ENCODE data around the gene SH2B3.
"Not testable (repeated sequence)": the region's sequence is repeated elsewhere in the genome, so short reads cannot be mapped to it uniquely, and the experiment has no call there.

SH2B3 gene

DNA sequence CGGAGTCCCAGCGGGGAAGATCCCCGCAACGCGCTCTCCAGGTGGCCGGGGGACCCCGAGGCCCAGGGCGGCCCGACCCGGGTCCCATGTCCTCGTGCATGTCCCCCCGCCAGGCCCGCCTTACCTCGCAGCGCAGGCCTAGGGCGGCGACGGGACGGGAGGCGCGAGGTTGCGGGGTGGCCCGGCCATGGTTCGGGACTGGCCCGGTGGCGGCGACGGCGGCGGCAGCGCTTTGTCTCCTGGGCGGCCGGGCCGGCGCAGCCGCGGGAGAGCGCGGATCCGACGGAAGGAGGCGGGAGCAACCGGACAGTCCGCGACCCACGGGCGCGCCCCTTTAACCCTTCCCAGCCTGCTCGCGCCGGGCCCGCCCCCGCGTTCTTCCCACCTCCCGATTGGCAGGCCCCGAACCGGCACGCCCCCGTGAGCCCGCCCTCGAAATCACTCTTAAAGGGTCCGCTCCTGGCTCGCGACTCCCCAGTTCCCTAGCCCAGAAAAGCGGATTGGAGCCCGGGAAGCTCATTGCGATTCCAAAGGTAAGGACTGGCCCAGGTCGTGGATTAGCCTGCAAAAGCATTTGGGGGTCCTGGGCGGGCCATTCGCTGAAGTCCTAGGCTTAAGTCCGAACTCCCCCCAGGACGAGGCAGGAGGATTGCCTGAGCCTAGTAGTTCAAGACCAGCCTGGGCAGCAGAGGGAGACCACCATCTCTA is 36.8 kb upstream of the SH2B3 start, which contains the start of gene PHETA1:
Gene PHETA1, minus strand, starts transcription at position 308 of the 708 bp plus-strand sequence. CDS start 5,668 bp downstream, outside the sequence.
- TF ChIP-seq, protein P1, sequence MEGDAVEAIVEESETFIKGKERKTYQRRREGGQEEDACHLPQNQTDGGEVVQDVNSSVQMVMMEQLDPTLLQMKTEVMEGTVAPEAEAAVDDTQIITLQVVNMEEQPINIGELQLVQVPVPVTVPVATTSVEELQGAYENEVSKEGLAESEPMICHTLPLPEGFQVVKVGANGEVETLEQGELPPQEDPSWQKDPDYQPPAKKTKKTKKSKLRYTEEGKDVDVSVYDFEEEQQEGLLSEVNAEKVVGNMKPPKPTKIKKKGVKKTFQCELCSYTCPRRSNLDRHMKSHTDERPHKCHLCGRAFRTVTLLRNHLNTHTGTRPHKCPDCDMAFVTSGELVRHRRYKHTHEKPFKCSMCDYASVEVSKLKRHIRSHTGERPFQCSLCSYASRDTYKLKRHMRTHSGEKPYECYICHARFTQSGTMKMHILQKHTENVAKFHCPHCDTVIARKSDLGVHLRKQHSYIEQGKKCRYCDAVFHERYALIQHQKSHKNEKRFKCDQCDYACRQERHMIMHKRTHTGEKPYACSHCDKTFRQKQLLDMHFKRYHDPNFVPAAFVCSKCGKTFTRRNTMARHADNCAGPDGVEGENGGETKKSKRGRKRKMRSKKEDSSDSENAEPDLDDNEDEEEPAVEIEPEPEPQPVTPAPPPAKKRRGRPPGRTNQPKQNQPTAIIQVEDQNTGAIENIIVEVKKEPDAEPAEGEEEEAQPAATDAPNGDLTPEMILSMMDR (IDR thresholded peaks at IDR 0.05; ENCODE audit: low read depth, low read length) = no peak
- peak within 1 kb of the TSS; percentile 74 for H3K4me3 ChIP-seq (ENCODE audit: low read depth, low read length)

DNA sequence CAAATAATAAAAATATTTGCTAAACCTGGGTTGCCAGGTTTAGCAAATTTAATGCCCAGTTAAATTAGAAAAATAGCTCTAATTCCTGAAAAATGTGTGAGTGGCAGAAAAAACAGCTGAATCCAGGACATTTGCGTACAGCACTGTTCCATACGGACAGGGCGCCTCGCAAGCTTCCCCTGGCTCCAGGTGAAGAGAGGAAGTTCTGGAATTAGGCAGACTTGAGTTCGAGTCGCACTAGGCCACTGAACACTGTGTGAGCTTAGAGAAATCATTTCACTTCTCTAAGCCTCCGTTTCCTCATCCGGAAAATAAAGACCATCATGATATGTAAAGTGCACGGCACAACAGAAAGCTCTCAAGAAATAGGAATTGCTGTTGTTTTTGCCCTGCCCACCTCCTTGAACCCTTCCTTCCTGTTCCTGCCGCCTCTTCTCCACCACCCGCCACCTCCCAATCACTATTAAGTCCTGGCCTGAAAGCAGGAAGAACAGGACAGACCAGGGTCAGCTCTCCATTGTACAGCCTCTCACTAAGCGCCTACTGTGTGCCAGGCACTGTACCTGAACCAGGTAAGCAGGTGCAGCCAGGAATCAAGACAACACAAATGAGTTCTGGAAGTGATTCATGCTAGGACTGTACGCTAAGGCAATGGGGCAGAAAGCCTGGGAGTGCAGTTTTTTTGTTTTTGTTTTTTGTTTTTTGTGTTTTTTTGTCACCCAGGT is 36.1 kb upstream of the SH2B3 start:
- TF ChIP-seq, protein P1 (IDR thresholded peaks at IDR 0.05; ENCODE audit: low read depth, low read length) = no peak
- peak overlapping the region; percentile 74 for H3K4me3 ChIP-seq (ENCODE audit: low read depth, low read length)

DNA sequence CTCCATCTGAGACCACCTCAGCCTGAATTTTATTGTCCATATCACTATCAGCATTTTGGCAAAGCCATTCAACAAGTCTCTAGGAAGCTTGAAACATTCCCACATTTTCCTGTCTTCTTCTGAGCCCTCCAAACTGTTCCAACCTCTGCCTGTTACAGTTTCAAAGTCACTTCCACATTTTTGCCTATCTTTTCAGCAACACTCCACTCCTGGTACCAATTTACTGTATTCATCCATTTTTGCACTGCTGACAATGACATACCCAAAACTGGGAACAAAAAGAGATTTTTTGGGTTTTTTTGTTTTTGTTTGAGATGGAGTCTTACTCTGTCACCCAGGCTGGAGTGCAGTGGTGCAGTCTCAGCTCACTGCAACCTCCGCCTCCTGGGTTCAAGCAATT is 32.5 kb upstream of the SH2B3 start:
- not testable (repeated sequence) for H3K4me3 ChIP-seq (ENCODE audit: low read depth, low read length)

DNA sequence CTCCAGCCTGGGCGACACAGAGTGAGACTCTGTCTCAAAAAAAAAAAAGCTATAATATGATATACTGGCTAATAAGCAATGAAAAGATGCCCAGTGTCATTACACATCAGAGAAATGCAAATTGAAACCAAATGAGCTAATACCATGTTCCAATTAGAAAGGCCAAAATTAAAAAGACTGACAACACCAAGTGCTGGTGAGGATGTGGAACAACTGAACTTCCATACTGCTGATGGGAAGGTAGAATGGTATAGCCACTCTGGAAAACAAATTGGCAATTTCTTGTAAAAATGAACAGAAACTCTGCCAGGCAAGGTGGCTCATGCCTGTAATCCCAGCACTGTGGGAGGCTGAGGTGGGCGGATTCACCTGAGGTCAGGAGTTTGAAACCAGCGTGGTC is 28.3 kb upstream of the SH2B3 start:
- TF ChIP-seq, protein P1 (IDR thresholded peaks at IDR 0.05; ENCODE audit: low read depth, low read length) = no peak
- H3K4me3 ChIP-seq (ENCODE audit: low read depth, low read length) = no peak overlapping the region

DNA sequence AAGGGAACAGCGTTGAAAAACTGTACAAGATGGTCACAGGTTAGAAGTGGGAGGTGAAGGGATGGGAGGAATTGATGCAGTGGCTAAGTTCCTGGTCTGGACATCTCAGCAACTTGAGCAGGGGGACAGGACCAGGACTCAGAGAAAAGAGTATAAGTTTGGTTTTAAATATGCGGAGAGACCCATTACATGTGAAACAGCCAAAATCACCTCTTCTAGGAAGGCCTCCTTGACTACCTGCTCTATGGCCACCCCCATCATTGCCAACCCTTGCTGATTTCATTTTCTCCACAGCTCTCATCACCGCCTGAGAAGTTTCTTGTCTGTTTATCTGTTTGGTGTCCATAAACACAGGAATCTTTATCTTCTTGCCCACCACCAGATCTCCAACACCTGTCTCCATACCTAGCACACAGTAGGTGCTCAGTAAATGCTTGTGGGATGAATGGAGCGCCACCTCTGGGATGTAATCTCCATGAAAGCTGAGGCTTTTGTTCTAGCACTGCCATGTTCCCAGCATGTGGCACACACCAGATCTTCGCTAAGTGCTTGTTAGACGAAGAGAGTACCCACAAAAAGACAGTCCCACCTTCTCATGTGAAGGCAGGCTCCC is 25.7 kb upstream of the SH2B3 start:
- TF ChIP-seq, protein P1 (IDR thresholded peaks at IDR 0.05; ENCODE audit: low read depth, low read length) = no peak
- H3K4me3 ChIP-seq (ENCODE audit: low read depth, low read length) = no peak overlapping the region

DNA sequence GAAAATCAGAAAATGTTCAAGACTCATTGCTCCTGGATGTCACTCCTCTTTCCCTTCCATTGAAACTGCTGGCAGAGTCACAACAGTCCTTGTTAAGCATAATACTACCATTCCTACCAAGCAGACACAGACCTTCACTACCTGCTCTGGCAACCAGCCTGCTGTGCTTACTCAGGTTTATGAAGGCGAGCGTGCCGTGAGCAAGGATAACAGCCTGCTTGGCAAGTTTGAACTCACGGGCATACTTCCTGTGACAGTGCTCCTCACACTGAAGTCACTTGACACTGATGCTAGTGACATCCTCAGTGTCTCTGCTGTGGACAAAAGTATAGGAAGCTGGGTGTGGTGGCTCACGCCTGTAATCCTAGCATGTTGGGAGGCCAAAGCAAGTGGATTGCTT is 21.1 kb upstream of the SH2B3 start:
- TF ChIP-seq, protein P1 (IDR thresholded peaks at IDR 0.05; ENCODE audit: low read depth, low read length) = no peak
- no peak overlapping the region for H3K4me3 ChIP-seq (ENCODE audit: low read depth, low read length)

DNA sequence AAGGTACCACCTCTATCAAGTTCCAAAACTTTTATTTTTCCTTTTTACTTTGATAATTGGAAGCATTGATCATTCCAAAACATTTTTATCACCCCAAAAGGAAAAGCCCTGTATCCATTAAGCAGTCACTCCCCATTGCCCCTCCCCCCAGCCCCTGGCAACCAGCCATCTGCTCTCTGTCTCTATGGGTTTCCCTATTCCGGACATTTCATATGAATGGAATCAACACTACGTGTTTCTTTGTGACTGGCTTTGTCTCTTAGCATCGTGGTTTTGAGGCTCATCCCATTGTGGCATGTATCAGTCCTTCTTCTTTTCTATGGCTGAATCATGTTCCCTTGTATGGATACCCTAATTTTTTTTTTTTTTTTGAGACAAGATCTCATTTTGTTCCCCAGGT is 18.8 kb upstream of the SH2B3 start:
- TF ChIP-seq, protein P1 (IDR thresholded peaks at IDR 0.05; ENCODE audit: low read depth, low read length) = no peak
- H3K4me3 ChIP-seq (ENCODE audit: low read depth, low read length) = no peak overlapping the region

Data from WI38 (cell line).